A549 (cell line): Measurements from ENCODE around the gene PODXL2.

ENCODE experiments used
- EP300 ChIP-seq, 2 experiments: fragments of >200 bp; sonication (Bioruptor Twin); formaldehyde crosslinking; IDR thresholded peaks; 2 replicates in 1 of 2; 3 replicates in 1 of 2; pipeline ENCODE4 v1.6.1; 2016 to 2017
- HDAC2 ChIP-seq: fragments of 200-600 bp; sonication (generic); IDR thresholded peaks from 2 replicates; pipeline ENCODE4 v1.6.1; 2016
- HEYL ChIP-seq: fragments of 250-450 bp; sonication (Bioruptor Pico); IDR thresholded peaks from 2 replicates; pipeline ENCODE4 v1.8.0; 2021; ENCODE audit warnings: mild to moderate bottlenecking, moderate library complexity
- JUNB ChIP-seq: fragments of >200 bp; sonication (Bioruptor Twin); formaldehyde crosslinking; IDR thresholded peaks from 2 replicates; pipeline ENCODE4 v1.6.1; 2016
- KDM1A ChIP-seq: fragments of 200-600 bp; sonication (generic); IDR thresholded peaks from 2 replicates; pipeline ENCODE4 v1.6.1; 2016; ENCODE audit warnings: low read depth, mild to moderate bottlenecking
- KDM5A ChIP-seq: fragments of 200-600 bp; sonication (generic); IDR thresholded peaks from 2 replicates; pipeline ENCODE4 v1.6.1; 2016; ENCODE audit warnings: antibody characterized with exemption, mild to moderate bottlenecking
- MAZ ChIP-seq: fragments of 150-350 bp; IDR thresholded peaks from 2 replicates; pipeline ENCODE4 v1.6.1; 2014; ENCODE audit warnings: antibody characterized with exemption, low read depth, low read length, borderline replicate concordance
- MYC ChIP-seq: IDR thresholded peaks from 2 replicates; pipeline ENCODE4 v1.6.1; 2012; ENCODE audit warnings: mild to moderate bottlenecking, inconsistent platforms, low read length, improper control_type of control experiment, borderline replicate concordance
- POLR2A ChIP-seq: IDR thresholded peaks from 2 replicates; pipeline ENCODE4 v1.6.1; 2012; ENCODE audit warnings: mild to moderate bottlenecking, low read length
- RAD21 ChIP-seq, 2 experiments: fragments of >200 bp in 1 of 2; sonication (Bioruptor Twin) in 1 of 2; formaldehyde crosslinking in 1 of 2; IDR thresholded peaks in 1 of 2; conservative IDR thresholded peaks in 1 of 2; 2 replicates in 1 of 2; 3 replicates in 1 of 2; pipeline ENCODE4 v1.6.1; 2012 to 2018; ENCODE audit warnings: inconsistent platforms in 1 of 2
- TF ChIP-seq, protein P1 (sequence below): fragments of >200 bp; sonication (Bioruptor Twin); formaldehyde crosslinking; IDR thresholded peaks from 3 replicates; pipeline ENCODE4 v1.5.1; 2016
- TF ChIP-seq, protein P2 (sequence below): fragments of 250-450 bp; sonication (Bioruptor Pico); IDR thresholded peaks from 2 replicates; pipeline ENCODE4 v1.5.0; 2020; ENCODE audit warnings: low read depth, mild to moderate bottlenecking, moderate library complexity
- TF ChIP-seq, protein P3 (sequence below): fragments of 150-350 bp; IDR thresholded peaks from 2 replicates; pipeline ENCODE4 v1.6.1; 2014; ENCODE audit warnings: low read depth, mild to moderate bottlenecking, low read length

DNA sequence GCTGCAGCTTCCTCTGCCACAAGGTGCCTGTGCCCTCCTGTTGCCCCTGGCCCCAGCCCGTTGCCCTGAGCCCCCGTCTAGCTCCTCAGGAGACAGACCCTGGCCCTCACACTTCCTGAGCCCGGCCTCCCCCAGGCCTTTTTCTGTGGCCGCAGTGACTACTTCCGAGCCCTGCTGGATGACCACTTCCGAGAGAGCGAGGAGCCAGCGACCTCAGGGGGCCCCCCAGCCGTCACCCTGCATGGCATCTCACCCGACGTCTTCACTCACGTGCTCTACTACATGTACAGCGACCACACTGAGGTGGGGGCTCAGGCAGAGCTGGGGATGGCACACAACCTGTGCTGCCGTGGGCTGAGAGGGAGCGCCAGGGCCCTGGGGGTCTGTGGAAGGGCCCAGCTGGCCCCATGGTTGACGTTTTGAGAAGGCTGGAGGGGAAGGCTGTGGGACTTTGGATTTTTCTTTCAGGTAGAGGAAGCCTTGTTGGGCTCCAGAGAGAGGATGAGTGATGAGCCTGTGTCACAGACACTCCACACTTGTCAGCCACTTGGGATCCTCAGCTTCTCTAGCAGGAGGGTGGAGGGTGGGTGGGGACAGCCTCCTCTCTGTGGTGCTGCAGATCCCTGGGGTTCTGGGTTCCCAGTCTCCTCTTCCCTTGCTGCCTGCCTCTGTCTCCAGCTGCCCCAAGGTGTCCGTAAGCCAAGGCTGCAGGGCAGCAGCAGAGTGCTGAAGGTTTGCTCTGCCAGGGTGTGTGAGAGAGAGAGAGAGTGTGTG is 48.7 kb downstream of the PODXL2 start:
- no peak for TF ChIP-seq HEYL (CRISPR knock-in tag)
- no peak for TF ChIP-seq KDM5A
- no peak for TF ChIP-seq KDM1A
- TF ChIP-seq, protein P1, sequence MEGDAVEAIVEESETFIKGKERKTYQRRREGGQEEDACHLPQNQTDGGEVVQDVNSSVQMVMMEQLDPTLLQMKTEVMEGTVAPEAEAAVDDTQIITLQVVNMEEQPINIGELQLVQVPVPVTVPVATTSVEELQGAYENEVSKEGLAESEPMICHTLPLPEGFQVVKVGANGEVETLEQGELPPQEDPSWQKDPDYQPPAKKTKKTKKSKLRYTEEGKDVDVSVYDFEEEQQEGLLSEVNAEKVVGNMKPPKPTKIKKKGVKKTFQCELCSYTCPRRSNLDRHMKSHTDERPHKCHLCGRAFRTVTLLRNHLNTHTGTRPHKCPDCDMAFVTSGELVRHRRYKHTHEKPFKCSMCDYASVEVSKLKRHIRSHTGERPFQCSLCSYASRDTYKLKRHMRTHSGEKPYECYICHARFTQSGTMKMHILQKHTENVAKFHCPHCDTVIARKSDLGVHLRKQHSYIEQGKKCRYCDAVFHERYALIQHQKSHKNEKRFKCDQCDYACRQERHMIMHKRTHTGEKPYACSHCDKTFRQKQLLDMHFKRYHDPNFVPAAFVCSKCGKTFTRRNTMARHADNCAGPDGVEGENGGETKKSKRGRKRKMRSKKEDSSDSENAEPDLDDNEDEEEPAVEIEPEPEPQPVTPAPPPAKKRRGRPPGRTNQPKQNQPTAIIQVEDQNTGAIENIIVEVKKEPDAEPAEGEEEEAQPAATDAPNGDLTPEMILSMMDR, result no peak
- no peak for TF ChIP-seq RAD21 (conservative IDR thresholded peaks at IDR 0.05 in 1 of 2, IDR thresholded peaks at IDR 0.05 in 1 of 2)
- no peak for TF ChIP-seq POLR2A
- TF ChIP-seq MYC, result no peak
- TF ChIP-seq HDAC2, result no peak
- no peak for TF ChIP-seq MAZ
- TF ChIP-seq, protein P2, sequence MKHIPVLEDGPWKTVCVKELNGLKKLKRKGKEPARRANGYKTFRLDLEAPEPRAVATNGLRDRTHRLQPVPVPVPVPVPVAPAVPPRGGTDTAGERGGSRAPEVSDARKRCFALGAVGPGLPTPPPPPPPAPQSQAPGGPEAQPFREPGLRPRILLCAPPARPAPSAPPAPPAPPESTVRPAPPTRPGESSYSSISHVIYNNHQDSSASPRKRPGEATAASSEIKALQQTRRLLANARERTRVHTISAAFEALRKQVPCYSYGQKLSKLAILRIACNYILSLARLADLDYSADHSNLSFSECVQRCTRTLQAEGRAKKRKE, result no peak
- TF ChIP-seq EP300 (IDR thresholded peaks at IDR 0.05), result no peak
- TF ChIP-seq JUNB, result no peak
- TF ChIP-seq, protein P3, sequence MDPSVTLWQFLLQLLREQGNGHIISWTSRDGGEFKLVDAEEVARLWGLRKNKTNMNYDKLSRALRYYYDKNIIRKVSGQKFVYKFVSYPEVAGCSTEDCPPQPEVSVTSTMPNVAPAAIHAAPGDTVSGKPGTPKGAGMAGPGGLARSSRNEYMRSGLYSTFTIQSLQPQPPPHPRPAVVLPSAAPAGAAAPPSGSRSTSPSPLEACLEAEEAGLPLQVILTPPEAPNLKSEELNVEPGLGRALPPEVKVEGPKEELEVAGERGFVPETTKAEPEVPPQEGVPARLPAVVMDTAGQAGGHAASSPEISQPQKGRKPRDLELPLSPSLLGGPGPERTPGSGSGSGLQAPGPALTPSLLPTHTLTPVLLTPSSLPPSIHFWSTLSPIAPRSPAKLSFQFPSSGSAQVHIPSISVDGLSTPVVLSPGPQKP, result no peak
